Ovary (tissue), 9 donors: ENCODE data around the gene CACNA2D3. TPM values are rescaled to one million over a fixed set of nuclear protein-coding genes. Genes with fewer than 3 reads are reported as not detected.

Experiments
- DNase-seq, 5 donors: peaks; one replicate each; pipeline ENCODE4 v3.0.0-alpha.2; 2019 to 2020
- H3K27ac ChIP-seq, 2 donors: fragments of 200-600 bp; one replicate each; pipeline versions ENCODE4 v1.5.1 to v1.8.0; 2019 to 2022
- H3K27me3 ChIP-seq: fragments of 200-600 bp; one replicate; pipeline ENCODE4 v1.8.0; 2022
- H3K36me3 ChIP-seq: fragments of 200-600 bp; sonication (generic); one replicate; pipeline ENCODE4 v1.5.1; 2019
- H3K4me1 ChIP-seq: one replicate; pipeline ENCODE4 v1.8.1; 2013; ENCODE audit warnings: mild to moderate bottlenecking, moderate library complexity; ENCODE audit not compliant: insufficient read depth
- H3K4me3 ChIP-seq: fragments of 200-600 bp; sonication (generic); one replicate; pipeline ENCODE4 v1.5.1; 2017
- H3K9me3 ChIP-seq, 2 donors: fragments of 200-600 bp in 1 of 2; sonication (generic) in 1 of 2; one replicate each; pipeline versions ENCODE4 v1.5.1 to v1.8.1; 2013 to 2019; ENCODE audit warnings: mild to moderate bottlenecking in 1 of 2, moderate library complexity in 1 of 2
- CTCF ChIP-seq, 3 donors: fragments of 450-650 bp in 2 of 3; fragments of 200-600 bp in 1 of 3; IDR thresholded peaks; one replicate each; pipeline versions ENCODE4 v1.5.1 to v1.8.0; 2016 to 2022; ENCODE audit warnings: antibody characterized with exemption in 3 of 3, mild to moderate bottlenecking in 1 of 3
- EP300 ChIP-seq: sonication (generic); formaldehyde crosslinking; IDR thresholded peaks from one replicate; pipeline ENCODE4 v1.6.1; 2017; ENCODE audit warnings: antibody characterized with exemption
- POLR2A ChIP-seq: fragments of 450-650 bp; IDR thresholded peaks from one replicate; pipeline ENCODE4 v1.6.1; 2017; ENCODE audit warnings: antibody characterized with exemption, mild to moderate bottlenecking, moderate library complexity
- WGBS, 3 donors: extraction: QIAGEN DNeasy Blood & Tissue Kit in 1 of 3; methylation state at CpG; one replicate each; pipeline versions ENCODE4 v1.1.5 to v1.1.7; 2013 to 2017; 5-methylcytosine and 5-hydroxymethylcytosine counted together
- intact Hi-C, 4 donors: fragments of 100-400 bp; cut with DNase I; formaldehyde crosslinking; loops; one replicate each; pipeline versions ENCODE4 v1.11.0 to v1.15.1; 2022 to 2023
- polyA plus RNA-seq, 2 donors: library from polyadenylated mRNA; stranded (reverse); fragments of 200-250 nt in 1 of 2; fragments of 350-450 nt in 1 of 2; fragmentation: Illumina TruSeq in 1 of 2; extraction: RNeasy Lipid Tissue Mini Kit (QIAGEN cat#74804) in 1 of 2; gene quantifications; one replicate each; pipeline ENCODE4 v1.2.3, GENCODE V29; 2013 to 2014
- total RNA-seq, 7 donors: library from RNA; depleted of rRNA in 2 of 7; stranded (reverse); fragments of >200 nt in 2 of 7; fragmentation: NEBNext Ultra II Directional in 3 of 7; extraction: Animal tissue kit (Norgen Biotek cat#: 25700) in 3 of 7; gene quantifications; one replicate each; pipeline versions ENCODE4 v1.1.0 to v1.2.4, GENCODE V29; 2016 to 2023
- donor health status: DM: no; HTN: no; CAD: no; lungs with moderate emphysema.
- donor health status: DM: no; HTN: no; CAD: no.
- donor health status: Bipolar disorder and iron deficiency.
- donor health status: DM: yes; HTN: yes; CAD: no.
- donor health status: DM: no; HTN: no; CAD: no.
- donor health status: DM: yes; HTN: yes; CAD: no.

CACNA2D3 gene
- total and polyA plus RNA-seq, 9 donors = 2.0 to 10.1 (median 4.7) TPM

GRCh38 chr3:54861248-54862067 lies 739.1 kb downstream of the CACNA2D3 start:
- no peak overlapping the region for H3K27ac ChIP-seq
- peaks cover 4% of the 10 kb centered on the region for H3K4me1 ChIP-seq
- intact Hi-C loops = no loop called here
- H3K4me3 ChIP-seq = no peak overlapping the region
- no peaks in the 10 kb centered on the region for H3K27me3 ChIP-seq
- H3K36me3 ChIP-seq = no peaks in the 10 kb centered on the region
- TF ChIP-seq EP300 (no peak), CTCF (IDR thresholded peaks at IDR 0.05) (no peak), POLR2A (no peak)
- H3K9me3 ChIP-seq = no peaks in the 10 kb centered on the region
- DNase-seq = no peak
- WGBS, 3 donors = 84% methylated on average over 9 of the region's 9 CpGs

GRCh38 chr3:54862526-54862925 lies 740.2 kb downstream of the CACNA2D3 start:
- Histone ChIP-seq H3K4me3 (no peak overlapping the region), H3K36me3 (no peaks in the 10 kb centered on the region), H3K27ac (no peak overlapping the region), H3K9me3 (no peaks in the 10 kb centered on the region), H3K4me1 (peaks cover 4% of the 10 kb centered on the region), H3K27me3 (no peaks in the 10 kb centered on the region)
- no peak for DNase-seq
- TF ChIP-seq EP300 (no peak), POLR2A (no peak)
- intact Hi-C loops = no loop called here
- WGBS, 3 donors = 86 to 87% (median 87%) methylated on average over 5 of the region's 5 CpGs

- TF ChIP-seq POLR2A (no peak), EP300 (no peak), CTCF (IDR thresholded peaks at IDR 0.05) (no peak)
- Histone ChIP-seq H3K9me3 (no peaks in the 10 kb centered on the region), H3K36me3 (no peaks in the 10 kb centered on the region), H3K4me1 (peaks cover 4% of the 10 kb centered on the region), H3K4me3 (no peak overlapping the region), H3K27me3 (no peaks in the 10 kb centered on the region), H3K27ac (no peak overlapping the region)
- no peak for DNase-seq
- WGBS, 3 donors = 29 to 41% (median 37%) methylated on average over 8 of the region's 8 CpGs
- intact Hi-C loops = no loop called here
These were observed 741.0 kb downstream of the CACNA2D3 start for GRCh38 chr3:54863366-54863765.

GRCh38 chr3:54863786-54864185 lies 741.4 kb downstream of the CACNA2D3 start:
- WGBS, 3 donors = 86 to 87% (median 86%) methylated on average over 4 of the region's 4 CpGs
- Histone ChIP-seq H3K4me1 (peaks cover 4% of the 10 kb centered on the region), H3K27me3 (no peaks in the 10 kb centered on the region), H3K36me3 (no peaks in the 10 kb centered on the region), H3K27ac (no peak overlapping the region), H3K4me3 (no peak overlapping the region), H3K9me3 (no peaks in the 10 kb centered on the region)
- TF ChIP-seq CTCF (IDR thresholded peaks at IDR 0.05) = no peak
- TF ChIP-seq POLR2A = no peak
- TF ChIP-seq EP300 = no peak
- intact Hi-C loops = no loop called here
- DNase-seq = no peak

GRCh38 chr3:54865316-54865715 lies 743.0 kb downstream of the CACNA2D3 start:
- no peak for DNase-seq
- intact Hi-C loops = no loop called here
- Histone ChIP-seq H3K36me3 (no peaks in the 10 kb centered on the region), H3K9me3 (no peaks in the 10 kb centered on the region), H3K27ac (no peak overlapping the region), H3K4me3 (no peak overlapping the region), H3K27me3 (no peaks in the 10 kb centered on the region), H3K4me1 (peaks cover 4% of the 10 kb centered on the region)
- 39 to 62% (median 51%) methylated on average over 4 of the region's 4 CpGs for WGBS, 3 donors
- TF ChIP-seq CTCF (IDR thresholded peaks at IDR 0.05) (no peak), EP300 (no peak), POLR2A (no peak)
